ENCODE data around the gene XCR1.
A peak's percentile ranks its signal among the peaks of the same experiment; 100 is the strongest.
"Not testable (repeated sequence)": the region's sequence is repeated elsewhere in the genome, so short reads cannot be mapped to it uniquely, and the experiment has no call there.

XCR1 gene

GRCh38 chr3:46038071-46038470, 10.8 kb upstream of the XCR1 start:
- not testable (repeated sequence) for DNase-seq

DNA sequence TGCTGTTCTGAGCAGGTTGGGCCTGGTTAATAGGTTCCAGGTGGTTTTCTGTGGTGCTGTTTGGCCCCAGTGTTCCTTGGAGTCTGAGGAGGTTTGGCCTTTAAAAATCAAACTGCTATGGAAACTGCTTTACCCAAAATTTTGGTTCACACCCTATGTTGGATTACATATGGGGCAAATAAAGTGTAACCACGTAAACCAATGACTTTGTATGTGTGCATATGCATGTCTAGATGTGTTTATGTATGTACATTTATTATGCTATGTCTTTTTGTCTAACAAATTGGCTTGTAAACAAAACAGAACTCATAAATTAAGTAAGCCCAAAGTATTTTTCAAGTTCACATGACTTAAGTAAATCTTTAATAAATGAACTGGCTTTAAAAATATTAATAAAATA, 8.9 kb upstream of the XCR1 start:
- no peak for DNase-seq

DNA sequence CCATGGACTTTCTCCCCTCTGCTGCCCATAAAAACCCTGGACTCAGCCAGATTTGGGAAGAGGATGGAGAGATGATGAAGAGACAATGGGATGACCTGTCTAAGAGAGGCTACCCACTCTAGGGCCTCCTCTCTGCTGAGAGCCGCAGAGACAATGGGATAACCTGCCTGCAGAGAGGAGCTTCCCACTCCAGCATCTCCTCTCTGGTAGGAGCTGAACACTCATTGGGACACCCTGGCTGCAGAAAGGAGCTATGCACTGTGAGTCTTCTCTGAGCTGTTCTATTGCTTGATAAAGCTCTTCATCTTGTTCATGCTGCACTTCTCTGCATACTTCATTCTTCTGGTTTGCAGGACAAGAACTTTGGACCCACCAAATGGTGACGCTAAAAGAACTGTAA, 4.5 kb upstream of the XCR1 start:
- DNase-seq = no peak

- no peak for DNase-seq
Observed at GRCh38 chr3:46031269-46031668, 4.0 kb upstream of the XCR1 start.

DNA sequence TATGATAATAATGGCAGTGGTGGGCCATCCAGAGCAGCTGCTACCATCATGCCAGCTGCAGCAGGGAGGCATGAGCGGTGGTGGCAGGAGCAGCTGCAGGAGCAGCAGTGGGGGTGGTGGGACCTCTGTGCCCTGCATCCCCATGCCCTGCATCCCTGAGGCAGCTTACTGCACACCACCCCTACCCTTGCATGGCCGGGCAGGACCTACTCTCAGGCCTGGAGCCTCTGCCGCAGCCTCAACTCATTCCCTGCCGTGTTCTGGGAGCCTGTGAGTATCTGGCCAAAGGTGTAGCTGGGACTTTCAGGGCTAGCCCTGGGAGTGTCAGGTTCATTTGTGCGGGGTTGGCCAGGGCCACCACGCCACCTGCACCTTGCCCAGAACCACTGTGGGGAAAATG, 3.3 kb upstream of the XCR1 start:
- DNase-seq = no peak

DNA sequence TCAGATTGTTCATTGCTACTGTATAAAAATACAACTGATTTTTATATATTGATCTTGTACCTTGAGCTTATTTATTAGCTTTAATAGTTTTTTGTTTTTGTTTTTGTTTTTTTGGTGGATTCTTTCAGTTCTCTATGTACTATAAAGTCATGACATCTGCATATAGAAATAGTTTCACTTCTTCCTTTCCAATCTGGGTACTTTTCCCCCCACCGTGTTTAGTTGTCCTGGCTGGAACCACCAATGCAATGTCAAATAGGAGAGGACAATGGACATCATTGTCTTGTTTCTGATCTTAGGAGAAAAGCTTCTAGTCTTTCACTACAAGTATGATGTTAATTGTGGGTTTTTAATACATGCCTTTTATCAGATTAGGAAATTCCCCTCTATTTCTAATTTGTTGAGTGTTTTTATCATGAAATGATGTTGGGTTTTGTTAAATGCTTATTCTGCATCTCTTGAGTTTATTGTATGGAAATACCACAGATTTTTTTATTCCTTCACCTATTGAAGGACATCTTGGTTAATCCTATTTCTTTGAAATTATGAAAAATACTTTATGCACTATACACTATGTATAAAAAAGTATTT, 2.8 kb upstream of the XCR1 start:
- DNase-seq = no peak

DNA sequence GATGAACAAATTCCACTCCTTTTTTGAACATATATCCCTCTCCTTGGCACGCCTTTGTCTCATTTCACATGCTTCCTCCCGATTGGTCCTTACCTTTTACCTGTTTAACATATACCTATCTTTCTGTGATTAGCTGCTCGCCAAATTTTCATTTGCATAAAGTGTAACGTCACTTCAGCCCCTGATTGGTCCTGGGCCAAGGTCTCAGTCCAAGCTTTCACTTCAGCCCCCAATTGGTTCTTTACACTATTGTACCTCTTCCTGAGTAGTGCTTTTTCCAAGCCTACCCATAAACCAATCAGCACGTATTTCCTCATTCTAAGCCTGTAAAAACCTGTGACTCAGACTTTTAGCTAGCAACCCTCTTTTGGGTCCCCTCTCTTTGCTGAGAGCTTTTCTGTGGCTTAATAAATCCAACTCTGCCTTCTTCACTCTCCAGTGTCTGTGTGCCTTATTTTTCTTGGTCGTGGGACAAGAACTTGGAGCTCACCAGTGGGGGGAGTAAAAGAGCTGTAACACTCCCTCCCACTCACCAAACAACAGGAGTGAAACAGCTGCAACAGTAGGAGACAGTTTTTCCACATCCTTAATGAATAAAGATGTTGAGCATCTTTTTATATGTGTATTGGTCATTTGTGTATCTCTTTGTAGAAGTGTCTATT, 584 bp upstream of the XCR1 start:
- no peak for DNase-seq

DNA sequence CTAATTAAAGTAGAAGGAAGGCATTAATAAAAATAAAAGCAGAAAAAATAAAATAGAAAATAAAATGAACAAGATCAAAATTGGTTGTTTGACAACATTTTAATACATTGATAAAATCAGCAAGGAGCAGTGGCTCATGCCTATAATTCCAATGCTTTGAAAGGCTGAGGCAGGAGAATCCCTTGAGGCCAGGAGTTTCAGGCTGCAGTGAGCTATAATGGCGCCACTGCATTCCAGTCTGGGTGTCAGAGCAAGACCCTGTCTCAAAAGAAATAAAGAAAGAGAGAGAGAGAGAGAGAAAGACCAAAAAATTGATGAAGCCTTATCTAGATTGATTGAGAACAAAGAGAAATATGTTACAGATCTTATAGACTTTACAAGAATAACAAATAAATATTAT, 2.1 kb downstream of the XCR1 start:
- no peak for DNase-seq

DNA sequence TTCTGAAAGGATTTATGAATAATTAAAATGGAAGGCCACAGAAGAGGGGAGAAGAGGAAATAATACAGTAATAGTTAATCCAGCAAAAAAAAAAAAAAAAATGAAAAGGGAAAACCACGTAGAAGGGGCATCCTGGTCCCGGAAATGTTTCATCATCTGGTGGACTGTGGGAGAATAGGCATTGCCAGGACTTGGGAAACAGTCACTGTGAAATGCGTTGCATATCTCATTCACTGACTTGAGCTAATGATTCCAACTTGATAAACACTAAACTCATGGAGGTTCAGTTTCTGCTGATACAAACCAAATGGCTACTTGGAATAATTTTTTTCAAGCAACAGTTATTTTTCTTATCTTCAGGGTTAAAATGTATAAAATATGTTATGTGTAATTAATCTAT, 3.2 kb downstream of the XCR1 start:
- no peak for DNase-seq

- no peak for DNase-seq
Observed at GRCh38 chr3:46022909-46023785, 4.1 kb downstream of the XCR1 start.

- no peak for DNase-seq
Observed at GRCh38 chr3:46021516-46021915, 5.8 kb downstream of the XCR1 start.

DNA sequence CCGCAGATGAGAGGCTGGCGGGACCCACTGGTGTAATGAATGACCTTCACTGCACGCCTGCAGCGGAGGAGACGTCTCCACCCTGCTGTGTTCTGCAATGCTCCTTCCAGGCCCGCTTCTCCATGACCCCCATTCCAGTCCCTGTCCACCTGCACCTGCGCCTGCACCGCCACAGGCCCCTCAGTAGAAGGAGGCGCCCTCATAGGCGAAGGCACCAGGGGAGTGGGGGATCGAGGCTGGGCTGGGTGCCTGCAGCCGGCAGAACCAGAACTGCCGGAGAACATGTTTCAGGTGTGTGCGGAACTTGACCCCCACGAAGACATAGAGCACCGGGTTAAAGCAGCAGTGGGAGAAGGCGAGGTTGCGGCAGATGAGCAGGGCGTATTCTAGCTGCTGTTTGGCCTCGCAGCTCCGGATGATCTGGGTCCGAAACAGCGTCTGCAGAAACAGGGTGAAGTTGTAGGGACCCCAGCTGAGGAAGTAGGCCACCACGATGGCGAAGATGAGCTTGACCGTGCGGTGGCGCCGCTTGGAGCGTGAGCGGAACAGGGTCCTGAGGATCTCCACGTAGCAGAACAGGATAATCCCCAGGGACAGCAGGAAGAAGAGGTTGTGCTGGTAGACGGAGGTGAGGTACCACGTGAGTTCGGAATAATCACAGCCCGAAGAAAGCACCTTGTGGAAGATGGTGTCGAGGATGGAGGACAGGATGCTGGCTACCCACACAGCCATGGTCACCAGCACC, 6.3 kb downstream of the XCR1 start:
- DNase-seq = no peak

- no peak for DNase-seq
Observed at GRCh38 chr3:46019707-46020106, 7.6 kb downstream of the XCR1 start.

GRCh38 chr3:46017720-46018119, 9.6 kb downstream of the XCR1 start:
- DNase-seq = no peak

- no peak for DNase-seq
Observed at GRCh38 chr3:46013316-46014094, 13.8 kb downstream of the XCR1 start.

- DNase-seq = no peak
Observed at GRCh38 chr3:46012246-46012645, 15.0 kb downstream of the XCR1 start.

DNA sequence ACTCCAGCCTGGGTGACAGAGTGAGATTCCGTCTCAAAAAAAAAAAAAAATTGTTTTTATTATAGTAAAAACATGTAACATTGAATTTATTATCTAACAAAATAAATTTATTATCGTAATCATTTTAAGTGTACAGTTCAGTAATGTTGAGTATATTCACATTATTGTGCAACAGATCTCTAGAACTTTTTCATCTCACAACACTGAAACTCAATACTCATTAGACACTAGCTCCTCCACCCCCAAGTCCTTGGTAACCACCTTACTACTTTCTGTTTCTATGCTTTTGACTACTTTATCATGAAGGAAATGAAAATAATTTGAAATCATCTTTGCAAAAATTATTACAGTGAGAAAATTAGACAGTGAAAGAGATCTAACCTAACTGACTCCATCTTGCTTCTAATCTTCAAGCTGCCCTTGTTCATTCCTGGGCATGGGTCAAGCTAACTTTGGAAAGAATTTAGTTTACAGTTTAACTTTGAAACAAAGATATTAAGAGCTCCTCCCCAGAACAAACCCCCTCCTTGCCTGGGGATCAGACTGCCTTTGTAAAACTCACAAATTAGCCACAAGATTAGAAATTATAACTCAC, 16.7 kb downstream of the XCR1 start:
- DNase-seq = no peak

- no peak for DNase-seq
Observed at GRCh38 chr3:46008058-46008457, 19.2 kb downstream of the XCR1 start.

- no peak for DNase-seq
Observed at GRCh38 chr3:46007280-46007679, 20.0 kb downstream of the XCR1 start.

DNA sequence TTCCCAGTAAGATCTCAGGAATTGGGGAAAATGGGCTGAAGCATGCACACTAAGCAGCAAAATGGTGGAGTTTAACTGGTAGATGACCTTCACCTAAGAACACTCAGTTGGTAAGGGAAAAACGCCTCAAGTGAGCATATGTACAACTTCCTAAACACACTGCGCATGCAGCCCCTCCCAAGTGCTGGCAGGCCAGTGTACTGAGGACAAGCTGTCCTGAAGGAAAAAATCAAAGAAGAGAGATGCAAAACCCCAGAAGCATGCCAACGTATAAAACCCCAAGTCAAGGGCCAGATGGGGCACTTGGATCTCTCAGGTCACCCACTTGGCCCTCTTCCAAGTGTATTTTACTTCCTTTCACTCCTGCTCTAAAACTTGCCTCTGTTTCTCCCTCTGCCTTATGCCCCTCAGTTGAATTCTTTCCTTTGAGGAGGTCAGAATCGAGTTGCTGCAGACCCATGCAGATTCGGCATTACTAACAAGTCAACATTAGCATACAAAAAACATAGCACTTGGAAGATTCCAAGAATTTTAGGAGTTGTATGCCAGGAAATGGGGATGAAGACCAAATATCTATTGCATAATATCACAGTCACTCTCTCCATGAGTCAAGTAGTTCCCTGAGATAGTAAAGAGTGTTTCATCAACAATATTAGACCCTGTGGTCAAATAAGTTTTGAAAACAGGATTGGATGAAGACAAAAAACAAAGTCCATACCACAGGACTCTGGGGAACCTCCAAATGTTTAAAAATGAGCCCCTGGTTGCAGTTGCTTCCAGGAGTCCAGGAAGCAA, 20.8 kb downstream of the XCR1 start:
- DNase-seq = peak; percentile 22

DNA sequence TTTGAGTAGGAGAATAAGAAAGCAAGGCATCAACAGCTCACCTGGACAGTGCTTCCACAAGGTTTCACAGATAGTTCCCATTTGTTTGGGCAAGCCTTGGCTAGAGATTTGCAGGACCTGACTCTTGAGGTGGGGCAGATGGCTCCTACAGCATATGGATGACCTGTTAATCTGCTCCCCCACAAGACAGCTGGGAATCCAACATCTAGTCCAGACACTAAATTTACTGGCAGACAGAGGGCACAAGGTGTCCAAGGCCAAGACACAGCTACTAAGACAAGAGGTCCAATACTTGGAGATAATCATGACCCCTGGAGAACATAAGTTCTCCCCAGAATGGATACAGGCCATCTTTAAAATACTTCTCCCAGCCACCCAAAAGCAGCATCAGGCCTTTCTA, 23.6 kb downstream of the XCR1 start:
- not testable (repeated sequence) for DNase-seq
